Stimulated activated CD4-positive, alpha-beta T cell treated with anti-CD3 and anti-CD28 coated beads, Interleukin-2, amount 100 ng/mL, for 4 hours (primary cell): ENCODE measurements around the gene DENND2A.
"Not testable (repeated sequence)": the region's sequence is repeated elsewhere in the genome, so short reads cannot be mapped to it uniquely, and the experiment has no call there.

Experiments
- DNase-seq: peaks from one replicate; pipeline ENCODE4 v3.0.0-alpha.2; 2020; ENCODE audit warnings: low read depth

DENND2A gene

GRCh38 chr7:140673063-140673773, 32.6 kb upstream of the DENND2A start:
- DNase-seq: peak; percentile 55

GRCh38 chr7:140672382-140673062, 31.9 kb upstream of the DENND2A start, which contains the start of gene ADCK2:
TSS of gene ADCK2 (plus strand) at chr7:140672945. CDS start at chr7:140673331, 386 bp downstream.
- peak; percentile 41 for DNase-seq

- no peak for DNase-seq
Measured at GRCh38 chr7:140671966-140672365, 31.4 kb upstream of the DENND2A start.

- no peak for DNase-seq
Measured at GRCh38 chr7:140670343-140670935, 29.8 kb upstream of the DENND2A start.

- not testable (repeated sequence) for DNase-seq
Measured at GRCh38 chr7:140669862-140670261, 29.2 kb upstream of the DENND2A start.

GRCh38 chr7:140669352-140669751, 28.7 kb upstream of the DENND2A start:
- DNase-seq: no peak

- no peak for DNase-seq
Measured at GRCh38 chr7:140668641-140669040, 28.0 kb upstream of the DENND2A start.

- DNase-seq: no peak
Measured at GRCh38 chr7:140667476-140667875, 26.9 kb upstream of the DENND2A start.

- not testable (repeated sequence) for DNase-seq
Measured at GRCh38 chr7:140662938-140663337, 22.3 kb upstream of the DENND2A start.

- no peak for DNase-seq
Measured at GRCh38 chr7:140661124-140661523, 20.5 kb upstream of the DENND2A start.

GRCh38 chr7:140659856-140660255, 19.2 kb upstream of the DENND2A start:
- no peak for DNase-seq

GRCh38 chr7:140657891-140658290, 17.3 kb upstream of the DENND2A start:
- DNase-seq: no peak

GRCh38 chr7:140656548-140657515, 16.2 kb upstream of the DENND2A start:
- DNase-seq: peak; percentile 11

GRCh38 chr7:140655511-140656408, 15.1 kb upstream of the DENND2A start:
- DNase-seq: no peak

- no peak for DNase-seq
Measured at GRCh38 chr7:140654661-140655060, 14.0 kb upstream of the DENND2A start.

GRCh38 chr7:140654109-140654387, 13.4 kb upstream of the DENND2A start:
- no peak for DNase-seq

- DNase-seq: peak; percentile 14
Measured at GRCh38 chr7:140653319-140654108, 12.9 kb upstream of the DENND2A start.

- DNase-seq: no peak
Measured at GRCh38 chr7:140650367-140650766, 9.8 kb upstream of the DENND2A start.

GRCh38 chr7:140649556-140650205, 9.1 kb upstream of the DENND2A start:
- DNase-seq: no peak
